Coronary artery (tissue), 2 donors: Measurements from ENCODE around the gene KRTAP10-3.

Experiments
- DNase-seq: peaks from one replicate; pipeline ENCODE4 v3.0.0-alpha.2; 2017; ENCODE audit warnings: low spot score
- H3K27ac ChIP-seq, 2 donors: fragments of 200-600 bp; sonication (generic); one replicate each; pipeline ENCODE4 v1.5.1; 2016 to 2019
- H3K4me3 ChIP-seq: fragments of 200-600 bp; sonication (generic); 2 replicates; pipeline ENCODE4 v1.5.1; 2016; ENCODE audit warnings: mild to moderate bottlenecking, moderate library complexity
- TF ChIP-seq, protein P1 (sequence below): fragments of 200-600 bp; sonication (generic); IDR thresholded peaks from one replicate; pipeline ENCODE4 v1.5.1; 2019; ENCODE audit warnings: antibody characterized with exemption

The KRTAP10-3 gene

DNA sequence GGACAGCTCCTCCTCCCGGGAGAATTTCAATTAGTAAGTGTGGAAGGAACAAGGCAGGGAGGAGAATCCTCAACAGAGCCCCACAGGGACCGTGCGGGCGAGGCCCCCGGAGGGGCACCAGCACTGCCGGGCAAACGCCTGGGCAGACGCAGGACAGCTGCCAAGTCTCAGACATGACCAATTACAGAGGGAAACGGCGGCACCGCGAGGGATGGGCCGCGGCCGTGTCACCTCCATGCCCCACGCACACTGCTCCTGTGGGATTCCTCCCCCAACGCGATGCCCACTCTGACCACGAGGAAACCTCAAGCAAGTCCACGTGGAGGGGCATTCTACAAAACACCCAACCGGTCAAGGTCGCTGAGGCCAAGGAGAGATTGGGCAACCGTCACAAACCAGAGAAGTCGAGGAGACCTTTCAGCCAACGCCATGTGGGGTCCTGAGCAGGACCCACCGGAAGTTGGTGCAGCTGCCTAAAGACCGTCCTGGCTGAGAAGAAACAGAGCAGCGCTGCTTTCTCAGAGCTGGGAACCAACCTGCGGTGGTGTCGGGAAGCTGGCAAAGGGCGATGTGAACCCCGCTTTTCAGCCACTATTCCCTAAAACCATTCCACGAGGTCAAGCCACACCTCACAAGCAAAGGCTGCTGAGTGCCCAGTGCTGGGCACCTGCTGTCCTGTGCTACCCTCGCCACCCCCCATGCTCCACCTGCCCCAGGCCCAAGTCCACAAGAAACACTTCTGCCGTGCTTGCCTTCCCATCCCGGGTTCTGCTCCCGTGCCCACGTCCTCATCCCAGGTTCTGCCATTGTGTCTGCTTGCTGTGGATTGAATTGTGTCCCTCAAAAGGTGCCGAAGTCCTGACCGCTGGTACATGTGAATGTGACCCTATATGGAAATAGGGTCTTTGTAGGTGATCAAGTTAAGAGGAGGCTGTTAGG, 13.5 kb upstream of the KRTAP10-3 start:
- TF ChIP-seq, protein P1, sequence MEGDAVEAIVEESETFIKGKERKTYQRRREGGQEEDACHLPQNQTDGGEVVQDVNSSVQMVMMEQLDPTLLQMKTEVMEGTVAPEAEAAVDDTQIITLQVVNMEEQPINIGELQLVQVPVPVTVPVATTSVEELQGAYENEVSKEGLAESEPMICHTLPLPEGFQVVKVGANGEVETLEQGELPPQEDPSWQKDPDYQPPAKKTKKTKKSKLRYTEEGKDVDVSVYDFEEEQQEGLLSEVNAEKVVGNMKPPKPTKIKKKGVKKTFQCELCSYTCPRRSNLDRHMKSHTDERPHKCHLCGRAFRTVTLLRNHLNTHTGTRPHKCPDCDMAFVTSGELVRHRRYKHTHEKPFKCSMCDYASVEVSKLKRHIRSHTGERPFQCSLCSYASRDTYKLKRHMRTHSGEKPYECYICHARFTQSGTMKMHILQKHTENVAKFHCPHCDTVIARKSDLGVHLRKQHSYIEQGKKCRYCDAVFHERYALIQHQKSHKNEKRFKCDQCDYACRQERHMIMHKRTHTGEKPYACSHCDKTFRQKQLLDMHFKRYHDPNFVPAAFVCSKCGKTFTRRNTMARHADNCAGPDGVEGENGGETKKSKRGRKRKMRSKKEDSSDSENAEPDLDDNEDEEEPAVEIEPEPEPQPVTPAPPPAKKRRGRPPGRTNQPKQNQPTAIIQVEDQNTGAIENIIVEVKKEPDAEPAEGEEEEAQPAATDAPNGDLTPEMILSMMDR: no peak

DNA sequence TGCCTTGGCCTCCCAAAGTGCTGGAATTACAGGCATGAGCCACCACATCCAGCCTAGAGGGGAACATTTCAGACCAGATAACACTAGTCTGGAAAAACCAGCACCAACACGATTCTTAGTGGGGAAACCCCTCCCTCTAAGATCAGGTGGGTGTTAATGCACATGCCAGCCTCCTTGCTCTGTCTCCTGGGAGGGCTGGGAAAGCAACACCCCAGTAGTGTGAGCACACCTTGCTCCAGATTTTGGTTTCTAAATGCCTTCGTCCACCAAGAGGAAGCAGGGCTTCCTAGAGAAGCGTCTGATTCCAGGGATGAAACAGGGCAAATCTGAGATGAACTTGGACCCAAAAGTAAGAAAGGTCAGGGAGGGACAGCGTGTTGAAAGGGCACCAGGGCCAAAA, 12.7 kb upstream of the KRTAP10-3 start:
- Histone ChIP-seq H3K27ac (no peak overlapping the region), H3K4me3 (no peak overlapping the region)
- DNase-seq: no peak
- TF ChIP-seq, protein P1: no peak

More for the DNA sequence above, 13.5 kb upstream of the KRTAP10-3 start:
- no peak overlapping the region for H3K4me3 ChIP-seq
- no peak overlapping the region for H3K27ac ChIP-seq
- no peak for DNase-seq

DNA sequence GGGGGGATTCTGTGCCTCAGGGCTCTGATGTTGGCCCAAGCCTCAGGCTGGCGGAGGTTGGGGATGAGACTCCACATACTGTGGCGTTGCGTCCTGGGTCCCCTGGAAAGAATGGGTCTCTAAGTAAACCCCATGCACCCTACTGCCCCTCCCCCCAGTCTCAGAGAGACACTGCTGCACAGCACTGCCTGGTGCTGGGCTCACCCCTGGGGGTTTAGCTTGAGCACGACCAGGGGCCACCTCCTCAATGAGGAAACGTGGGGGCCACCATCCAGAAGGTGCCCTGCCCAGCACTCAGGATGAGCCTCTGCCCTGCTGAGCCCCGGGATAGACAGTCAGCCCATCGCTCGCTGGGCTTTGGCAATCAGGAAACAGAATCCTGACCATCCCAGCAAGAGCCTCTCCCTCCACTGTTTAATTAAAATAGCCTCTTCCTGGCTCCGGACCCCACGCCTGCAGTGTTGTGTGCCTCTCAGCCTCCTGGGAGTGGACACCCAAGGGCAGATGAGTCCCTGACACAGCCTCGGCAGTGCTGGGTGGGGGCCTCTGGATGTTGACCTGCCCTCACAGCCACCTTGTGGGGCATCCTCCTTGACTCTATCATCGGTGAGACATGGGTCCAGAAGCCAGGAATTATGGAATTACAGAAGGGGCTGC, 11.4 kb upstream of the KRTAP10-3 start:
- no peak for DNase-seq
- TF ChIP-seq, protein P1: no peak

DNA sequence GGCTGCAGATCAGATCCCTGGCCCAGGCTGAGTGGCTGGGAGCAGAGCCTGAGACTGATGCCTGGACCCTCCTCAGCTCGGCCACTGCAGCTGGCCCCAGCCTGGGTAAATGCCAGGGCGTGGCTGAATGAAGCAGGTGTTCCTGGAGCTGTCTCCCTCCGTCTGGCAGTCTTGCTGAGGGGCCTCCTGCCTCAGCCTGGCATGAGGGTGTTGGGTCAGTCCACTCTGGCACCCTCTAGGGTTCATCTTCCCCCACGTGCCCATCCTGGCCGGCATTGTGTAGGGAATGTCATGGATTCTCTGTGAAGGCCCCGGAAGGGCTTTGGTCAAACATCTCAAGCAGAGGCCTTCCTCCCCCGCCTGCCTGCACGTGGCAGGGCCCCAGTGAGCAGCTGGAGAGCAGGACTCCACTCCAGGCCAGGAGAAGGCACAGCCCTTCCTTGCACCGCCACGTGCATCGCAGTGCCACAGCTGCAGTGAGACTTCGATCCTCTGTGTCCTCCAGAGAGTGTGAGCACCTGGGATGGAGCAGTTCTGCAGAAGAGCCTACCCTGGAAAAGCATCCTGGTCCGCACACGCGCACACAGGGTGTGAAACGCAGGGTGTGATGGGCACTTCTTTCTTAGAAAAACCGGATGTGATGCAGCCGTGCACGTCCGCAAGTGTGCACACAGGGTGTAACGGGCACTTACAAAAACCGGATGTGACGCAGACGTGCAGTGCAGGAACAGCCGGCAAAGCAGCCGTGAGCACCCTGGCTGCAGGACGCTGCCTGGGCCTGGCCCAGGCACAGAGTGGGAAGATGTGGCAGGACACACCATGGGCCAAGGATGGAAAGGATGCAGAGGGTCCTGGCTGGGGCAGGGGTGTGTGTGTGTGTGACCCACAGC, 10.3 kb upstream of the KRTAP10-3 start:
- Histone ChIP-seq H3K27ac (no peak overlapping the region), H3K4me3 (no peak overlapping the region)
- no peak for DNase-seq
- TF ChIP-seq, protein P1: no peak

More for the DNA sequence above, 11.4 kb upstream of the KRTAP10-3 start:
- Histone ChIP-seq H3K27ac (no peak overlapping the region), H3K4me3 (no peak overlapping the region)

DNA sequence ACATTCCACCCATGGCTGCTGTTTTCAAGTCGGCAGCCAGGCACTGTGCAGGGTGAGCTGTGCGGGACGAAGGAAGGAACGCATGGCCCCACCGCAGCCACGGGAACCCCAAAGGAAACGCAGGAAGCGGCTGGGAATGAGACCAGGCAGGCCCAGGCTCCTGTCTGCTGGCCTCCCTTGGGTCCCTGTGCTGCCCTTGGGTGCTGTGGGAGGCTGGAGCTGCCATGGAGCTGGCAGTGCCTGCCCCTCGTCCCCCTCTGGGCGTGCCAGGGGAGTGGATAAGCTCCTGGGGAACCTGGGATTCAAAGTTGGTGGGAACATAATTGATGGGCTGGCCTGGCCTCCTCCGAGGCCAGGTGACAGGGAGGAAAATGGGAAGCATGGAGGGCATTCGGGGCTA, 9.7 kb upstream of the KRTAP10-3 start:
- TF ChIP-seq, protein P1: no peak
- H3K4me3 ChIP-seq: no peak overlapping the region
- H3K27ac ChIP-seq: no peak overlapping the region
- no peak for DNase-seq

DNA sequence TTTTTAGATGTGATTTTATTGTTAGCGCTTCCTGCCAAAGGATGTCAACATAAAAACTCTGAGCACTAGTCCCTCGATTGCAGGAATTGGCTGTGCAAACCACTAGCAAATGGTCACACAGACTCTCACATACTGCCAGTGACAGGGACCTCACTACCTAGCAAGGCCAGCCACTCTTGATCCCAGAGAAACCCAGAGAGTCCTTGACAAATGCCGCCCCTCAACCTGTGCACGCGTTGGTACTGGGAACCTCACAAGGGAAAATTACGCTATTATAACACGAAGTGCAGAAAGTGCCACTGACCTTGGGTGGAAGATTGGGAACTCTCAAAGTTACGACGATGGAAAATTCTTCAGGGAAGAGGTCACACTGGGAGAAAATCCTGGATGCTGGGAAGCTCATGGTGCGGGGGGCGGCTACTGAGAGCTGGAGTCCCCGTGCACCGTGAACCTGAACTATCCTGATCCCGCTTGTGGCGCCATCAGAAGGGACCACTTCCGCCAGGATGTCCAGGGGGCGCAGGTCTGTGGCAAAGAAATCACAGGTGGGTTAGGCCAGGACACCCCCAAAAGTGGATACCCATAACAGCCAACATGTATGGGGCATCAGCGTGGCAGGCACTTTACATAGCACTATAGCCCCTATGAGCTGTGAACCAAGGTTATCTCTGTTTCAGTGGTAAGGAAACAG, 9.0 kb upstream of the KRTAP10-3 start:
- TF ChIP-seq, protein P1: no peak
- no peak overlapping the region for H3K4me3 ChIP-seq
- DNase-seq: no peak
- H3K27ac ChIP-seq: no peak overlapping the region
